ENCODE results near the gene NUP107.

DNA sequence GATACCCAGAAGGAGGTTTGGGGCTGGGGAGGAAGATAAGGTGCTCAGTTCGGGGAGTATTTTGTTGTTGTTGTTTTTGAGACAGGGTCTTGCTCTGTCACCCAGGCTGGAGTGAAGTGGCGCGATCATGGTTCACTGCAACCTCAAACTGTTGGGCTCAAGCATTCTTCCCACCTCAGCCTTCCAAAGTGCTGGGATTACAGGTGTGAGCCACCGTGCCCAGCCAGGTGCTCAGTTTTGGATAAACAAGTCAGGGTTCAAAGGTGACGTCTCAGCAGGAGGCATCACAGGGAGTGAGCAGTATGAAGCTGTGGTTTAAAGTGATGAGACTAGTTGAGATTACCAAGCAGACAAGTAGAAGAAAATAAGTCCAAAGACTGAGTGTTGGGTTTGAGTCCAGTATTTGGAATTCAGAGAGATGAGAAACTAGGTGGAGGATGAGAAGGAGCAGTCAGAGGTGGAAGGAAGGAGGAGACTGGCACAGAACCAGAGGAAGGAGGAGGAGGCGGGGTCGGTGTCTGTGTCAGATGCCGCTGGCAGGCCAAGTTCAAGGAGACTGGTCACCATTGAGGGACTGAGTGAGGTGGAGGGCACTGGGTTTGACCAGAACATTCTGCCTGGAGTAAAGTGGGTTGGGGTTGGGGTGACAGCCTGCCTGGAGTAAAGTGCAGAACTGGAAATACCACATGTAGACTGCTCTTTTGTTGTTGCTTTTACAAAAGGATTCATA lies 75.3 kb downstream of the NUP107 start:
- TF ChIP-seq, protein P1, sequence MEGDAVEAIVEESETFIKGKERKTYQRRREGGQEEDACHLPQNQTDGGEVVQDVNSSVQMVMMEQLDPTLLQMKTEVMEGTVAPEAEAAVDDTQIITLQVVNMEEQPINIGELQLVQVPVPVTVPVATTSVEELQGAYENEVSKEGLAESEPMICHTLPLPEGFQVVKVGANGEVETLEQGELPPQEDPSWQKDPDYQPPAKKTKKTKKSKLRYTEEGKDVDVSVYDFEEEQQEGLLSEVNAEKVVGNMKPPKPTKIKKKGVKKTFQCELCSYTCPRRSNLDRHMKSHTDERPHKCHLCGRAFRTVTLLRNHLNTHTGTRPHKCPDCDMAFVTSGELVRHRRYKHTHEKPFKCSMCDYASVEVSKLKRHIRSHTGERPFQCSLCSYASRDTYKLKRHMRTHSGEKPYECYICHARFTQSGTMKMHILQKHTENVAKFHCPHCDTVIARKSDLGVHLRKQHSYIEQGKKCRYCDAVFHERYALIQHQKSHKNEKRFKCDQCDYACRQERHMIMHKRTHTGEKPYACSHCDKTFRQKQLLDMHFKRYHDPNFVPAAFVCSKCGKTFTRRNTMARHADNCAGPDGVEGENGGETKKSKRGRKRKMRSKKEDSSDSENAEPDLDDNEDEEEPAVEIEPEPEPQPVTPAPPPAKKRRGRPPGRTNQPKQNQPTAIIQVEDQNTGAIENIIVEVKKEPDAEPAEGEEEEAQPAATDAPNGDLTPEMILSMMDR (IDR thresholded peaks at IDR 0.05; ENCODE audit: insufficient read depth, low read length, poor library complexity, severe bottlenecking), result no peak
- no peak for TF ChIP-seq EZH2phosphoT487 (conservative IDR thresholded peaks at IDR 0.05; ENCODE audit: low read length)
